Neural cell (in vitro differentiated cells): Measurements from ENCODE around the gene FRMD4B. TPM values are rescaled to one million over a fixed set of nuclear protein-coding genes. Genes with fewer than 3 reads are reported as not detected.

Experiments used
- H2AFZ ChIP-seq: fragments of 200-600, 300-800 bp; sonication (generic), shearing (Covaris generic); 2 replicates; pipeline ENCODE4 v1.6.0; 2014; ENCODE audit warnings: low read depth, mild to moderate bottlenecking, antibody characterized with exemption, low read length, moderate library complexity
- H3F3A ChIP-seq: fragments of 200-600 bp; shearing (Covaris generic); 2 replicates; pipeline ENCODE4 v1.6.1; 2016; ENCODE audit warnings: mild to moderate bottlenecking, moderate library complexity, mixed read lengths, antibody characterized with exemption, low read length; ENCODE audit not compliant: insufficient read depth, poor library complexity, severe bottlenecking
- H3K27ac ChIP-seq: fragments of 200-600, 300-800 bp; sonication (generic), shearing (Covaris generic); 2 replicates; pipeline ENCODE4 v1.5.1; 2014; ENCODE audit warnings: mild to moderate bottlenecking, low read length, moderate library complexity
- H3K27me3 ChIP-seq: fragments of 300-800, 200-600 bp; sonication (generic), shearing (Covaris generic); 2 replicates; pipeline ENCODE4 v1.6.0; 2014; ENCODE audit warnings: mild to moderate bottlenecking, low read depth, low read length, moderate library complexity; ENCODE audit not compliant: insufficient read depth
- H3K36me3 ChIP-seq: fragments of 300-800, 200-600 bp; sonication (generic), shearing (Covaris generic); 2 replicates; pipeline ENCODE4 v1.5.1; 2014; ENCODE audit warnings: mild to moderate bottlenecking, antibody characterized with exemption, low read length, moderate library complexity; ENCODE audit not compliant: insufficient read depth
- H3K4me2 ChIP-seq: fragments of 300-800, 200-600 bp; sonication (generic), shearing (Covaris generic); 2 replicates; pipeline ENCODE4 v1.6.0; 2014; ENCODE audit warnings: mild to moderate bottlenecking, low read length
- H3K4me3 ChIP-seq: fragments of 300-800, 200-600 bp; sonication (generic), shearing (Covaris generic); 2 replicates; pipeline ENCODE4 v1.5.1; 2014; ENCODE audit warnings: mild to moderate bottlenecking, low read length, moderate library complexity
- H3K79me2 ChIP-seq: fragments of 200-600 bp; shearing (Covaris generic); replicated peaks from 2 replicates; pipeline ENCODE4 v1.6.0; 2014; ENCODE audit warnings: mild to moderate bottlenecking, low read length, moderate library complexity; ENCODE audit not compliant: insufficient read depth
- H3K9ac ChIP-seq: fragments of 300-800, 200-600 bp; sonication (generic), shearing (Covaris generic); 2 replicates; pipeline ENCODE4 v1.6.1; 2016; ENCODE audit warnings: mild to moderate bottlenecking, low read length, mixed read lengths
- H3K9me2 ChIP-seq: fragments of 200-600 bp; shearing (Covaris generic); 2 replicates; pipeline ENCODE4 v1.6.1; 2016; ENCODE audit warnings: mild to moderate bottlenecking, low read length, mixed read lengths; ENCODE audit not compliant: insufficient read depth
- H3K9me3 ChIP-seq: fragments of 200-600, 300-800 bp; sonication (generic), shearing (Covaris generic); 2 replicates; pipeline ENCODE4 v1.6.1; 2016; ENCODE audit warnings: mild to moderate bottlenecking, mixed run types, low read length, moderate library complexity, mixed read lengths
- H4K20me1 ChIP-seq: fragments of 200-600 bp; shearing (Covaris generic); 2 replicates; pipeline ENCODE4 v1.6.1; 2016; ENCODE audit warnings: mild to moderate bottlenecking, mixed run types; ENCODE audit not compliant: insufficient read depth
- CTCF ChIP-seq: fragments of 450-650 bp; IDR thresholded peaks from 2 replicates; pipeline ENCODE4 v1.5.1; 2014; ENCODE audit warnings: antibody characterized with exemption, mild to moderate bottlenecking, moderate library complexity; ENCODE audit not compliant: poor library complexity, severe bottlenecking
- EP300 ChIP-seq: fragments of 450-650 bp; conservative IDR thresholded peaks from 2 replicates; pipeline ENCODE4 v1.6.1; 2014; ENCODE audit warnings: antibody characterized with exemption, mild to moderate bottlenecking, moderate library complexity; ENCODE audit not compliant: poor library complexity, severe bottlenecking
- EZH2 ChIP-seq: fragments of 200-600, 300-800 bp; shearing (Covaris generic), sonication (generic); IDR thresholded peaks from 2 replicates; pipeline ENCODE4 v1.6.1; 2014; ENCODE audit warnings: antibody characterized with exemption, low read length, borderline replicate concordance, mild to moderate bottlenecking; ENCODE audit not compliant: insufficient read depth, poor library complexity, severe bottlenecking
- MXI1 ChIP-seq: fragments of 450-650 bp; conservative IDR thresholded peaks from 2 replicates; pipeline ENCODE4 v1.6.1; 2014; ENCODE audit warnings: antibody characterized with exemption, mild to moderate bottlenecking; ENCODE audit not compliant: poor library complexity, severe bottlenecking
- POLR2AphosphoS5 ChIP-seq: IDR thresholded peaks from 2 replicates; pipeline ENCODE4 v1.6.1; 2012
- RAD21 ChIP-seq: fragments of 450-650 bp; conservative IDR thresholded peaks from 2 replicates; pipeline ENCODE4 v1.6.1; 2014; ENCODE audit warnings: antibody characterized with exemption, mild to moderate bottlenecking, moderate library complexity
- REST ChIP-seq: IDR thresholded peaks from 2 replicates; pipeline ENCODE4 v1.6.1; 2012; ENCODE audit warnings: borderline replicate concordance
- SMC3 ChIP-seq: fragments of 450-650 bp; conservative IDR thresholded peaks from 2 replicates; pipeline ENCODE4 v1.6.1; 2014; ENCODE audit warnings: antibody characterized with exemption, mild to moderate bottlenecking, moderate library complexity; ENCODE audit not compliant: poor library complexity
- TAF1 ChIP-seq: IDR thresholded peaks from 2 replicates; pipeline ENCODE4 v1.6.1; 2012; ENCODE audit warnings: low read depth
- polyA plus RNA-seq: library from polyadenylated mRNA; depleted of rRNA; stranded (reverse); fragments of >200 nt; gene quantifications from 2 replicates; pipeline ENCODE4 v1.2.3, GENCODE V29; 2014

FRMD4B gene
- polyA plus RNA-seq, 1 donor from 2014 or later = 6.2 TPM

GRCh38 chr3:69137005-69137404, 248.9 kb downstream of the FRMD4B start:
- no peaks in the 10 kb centered on the region for H3K36me3 ChIP-seq
- H2AFZ ChIP-seq = no peak overlapping the region
- TF ChIP-seq MXI1 = no peak
- no peak for TF ChIP-seq TAF1
- no peak for TF ChIP-seq CTCF
- TF ChIP-seq POLR2AphosphoS5 = no peak
- TF ChIP-seq RAD21 = no peak
- no peak for TF ChIP-seq EP300
- TF ChIP-seq REST = no peak
- TF ChIP-seq EZH2 = no peak
- no peak for TF ChIP-seq SMC3
- H3F3A ChIP-seq = no peaks in the 10 kb centered on the region
- H4K20me1 ChIP-seq = no peaks in the 10 kb centered on the region
- H3K27me3 ChIP-seq = no peaks in the 10 kb centered on the region
- no peak overlapping the region for H3K4me3 ChIP-seq
- H3K4me2 ChIP-seq = no peak overlapping the region
- H3K9me2 ChIP-seq = no peaks in the 10 kb centered on the region
- no peaks in the 10 kb centered on the region for H3K79me2 ChIP-seq
- H3K9ac ChIP-seq = no peak overlapping the region
- no peaks in the 10 kb centered on the region for H3K9me3 ChIP-seq
- H3K27ac ChIP-seq = no peak overlapping the region

- Histone ChIP-seq H4K20me1 (no peaks in the 10 kb centered on the region), H3K27ac (no peak overlapping the region), H3K36me3 (no peaks in the 10 kb centered on the region), H2AFZ (no peak overlapping the region), H3K9me3 (no peaks in the 10 kb centered on the region), H3K4me3 (no peak overlapping the region), H3F3A (no peaks in the 10 kb centered on the region), H3K9me2 (no peaks in the 10 kb centered on the region), H3K79me2 (no peaks in the 10 kb centered on the region), H3K4me2 (no peak overlapping the region), H3K27me3 (no peaks in the 10 kb centered on the region), H3K9ac (no peak overlapping the region)
- TF ChIP-seq TAF1 = no peak
- no peak for TF ChIP-seq CTCF
- no peak for TF ChIP-seq SMC3
- TF ChIP-seq MXI1 = no peak
- no peak for TF ChIP-seq EZH2
- no peak for TF ChIP-seq EP300
- no peak for TF ChIP-seq REST
- TF ChIP-seq POLR2AphosphoS5 = no peak
- TF ChIP-seq RAD21 = no peak
These were observed 255.2 kb downstream of the FRMD4B start for GRCh38 chr3:69130689-69131088.
